WTC11 (cell line): Measurements from ENCODE around the gene SLC36A1. TPM values are rescaled to one million over a fixed set of nuclear protein-coding genes. Genes with fewer than 3 reads are reported as not detected.

Source experiments
- ATAC-seq: fragments of 200-7000 bp; cut with Tn5 transposase; 2 replicates; pipeline ENCODE4 v1.10.0; 2021; ENCODE audit warnings: mild to moderate bottlenecking, moderate library complexity
- CTCF ChIA-PET: fragments of 300-600 bp; sonication (Branson Sonifier 250); formaldehyde crosslinking; loops from one replicate; lab custom pipeline; 2021; ENCODE audit warnings: antibody characterized with exemption; lab: Charles Lee
- POLR2A ChIA-PET: fragments of 350-600 bp; sonication (Branson Sonifier 250); formaldehyde crosslinking; loops from one replicate; lab custom pipeline; 2021; ENCODE audit warnings: antibody characterized with exemption; lab: Charles Lee
- DNase-seq: peaks from one replicate; pipeline ENCODE4 v3.0.0; 2021; ENCODE audit warnings: low spot score
- H3K27ac Mint-ChIP-seq: 2 replicates; pipeline ENCODE4 v1.8.0; 2021; ENCODE audit warnings: mixed read lengths
- H3K27me3 Mint-ChIP-seq: 2 replicates; pipeline ENCODE4 v1.8.0; 2021; ENCODE audit warnings: low read depth, mild to moderate bottlenecking, moderate library complexity, mixed read lengths
- H3K36me3 Mint-ChIP-seq: 2 replicates; pipeline ENCODE4 v1.8.0; 2021; ENCODE audit warnings: mixed read lengths
- H3K4me1 Mint-ChIP-seq: 2 replicates; pipeline ENCODE4 v1.8.0; 2022; ENCODE audit warnings: mixed read lengths
- H3K4me3 Mint-ChIP-seq: 2 replicates; pipeline ENCODE4 v1.8.0; 2021; ENCODE audit warnings: mild to moderate bottlenecking, moderate library complexity, mixed read lengths
- H3K9me3 Mint-ChIP-seq: 2 replicates; pipeline ENCODE4 v1.8.0; 2021; ENCODE audit warnings: mixed read lengths
- ATF1 ChIP-seq: sonication (generic); formaldehyde crosslinking; IDR thresholded peaks from 2 replicates; pipeline ENCODE4 v1.8.1; 2023; ENCODE audit warnings: mild to moderate bottlenecking, moderate library complexity, missing genetic modification reagents
- CREB1 ChIP-seq: sonication (generic); formaldehyde crosslinking; IDR thresholded peaks from 2 replicates; pipeline ENCODE4 v1.8.0; 2023; ENCODE audit warnings: mild to moderate bottlenecking, missing genetic modification reagents
- ELF4 ChIP-seq: sonication (generic); formaldehyde crosslinking; IDR thresholded peaks from 2 replicates; pipeline ENCODE4 v1.8.1; 2022; ENCODE audit warnings: low read depth, mild to moderate bottlenecking, moderate library complexity, missing genetic modification reagents
- FOXJ3 ChIP-seq: sonication (generic); formaldehyde crosslinking; IDR thresholded peaks from 2 replicates; pipeline ENCODE4 v1.9.0; 2021; ENCODE audit warnings: missing genetic modification reagents, mild to moderate bottlenecking, borderline replicate concordance
- GRHL2 ChIP-seq: fragments of 250-450 bp; sonication (Bioruptor Pico); IDR thresholded peaks from 2 replicates; pipeline ENCODE4 v1.8.0; 2022; ENCODE audit warnings: mild to moderate bottlenecking, moderate library complexity; ENCODE audit not compliant: insufficient replicate concordance, severe bottlenecking
- HMGXB4 ChIP-seq: sonication (generic); formaldehyde crosslinking; IDR thresholded peaks from 2 replicates; pipeline ENCODE4 v1.8.1; 2023; ENCODE audit warnings: mild to moderate bottlenecking, moderate library complexity, missing genetic modification reagents
- MXD4 ChIP-seq: fragments of 250-450 bp; sonication (Bioruptor Pico); IDR thresholded peaks from 2 replicates; pipeline ENCODE4 v1.8.0; 2021; ENCODE audit warnings: mild to moderate bottlenecking, moderate library complexity, borderline replicate concordance
- NR3C1 ChIP-seq: sonication (generic); formaldehyde crosslinking; conservative IDR thresholded peaks from 2 replicates; pipeline ENCODE4 v1.8.1; 2023; ENCODE audit warnings: low read depth, mild to moderate bottlenecking, missing genetic modification reagents
- RELA ChIP-seq: sonication (generic); formaldehyde crosslinking; IDR thresholded peaks from 2 replicates; pipeline ENCODE4 v1.8.1; 2022; ENCODE audit warnings: missing genetic modification reagents, mild to moderate bottlenecking, borderline replicate concordance
- TP53 ChIP-seq: sonication (generic); formaldehyde crosslinking; IDR thresholded peaks from 2 replicates; pipeline ENCODE4 v1.8.1; 2023; ENCODE audit warnings: mild to moderate bottlenecking, missing genetic modification reagents
- ZNF396 ChIP-seq: fragments of 250-450 bp; sonication (Bioruptor Pico); IDR thresholded peaks from 2 replicates; pipeline ENCODE4 v1.8.0; 2021; ENCODE audit warnings: mild to moderate bottlenecking, moderate library complexity, borderline replicate concordance
- ZNF512 ChIP-seq: sonication (generic); formaldehyde crosslinking; IDR thresholded peaks from 2 replicates; pipeline ENCODE4 v1.8.1; 2022; ENCODE audit warnings: missing genetic modification reagents, borderline replicate concordance
- ZNF532 ChIP-seq: fragments of 250-450 bp; sonication (Bioruptor Pico); IDR thresholded peaks from 2 replicates; pipeline ENCODE4 v1.9.0; 2021; ENCODE audit warnings: mild to moderate bottlenecking, borderline replicate concordance
- total RNA-seq: library from RNA; stranded (reverse); gene quantifications from 3 replicates; pipeline ENCODE4 v1.2.3, GENCODE V29; 2021
- TF ChIP-seq, protein P1 (sequence below): sonication (generic); formaldehyde crosslinking; IDR thresholded peaks from 2 replicates; pipeline ENCODE4 v1.8.1; 2023; ENCODE audit warnings: mild to moderate bottlenecking, missing genetic modification reagents, moderate library complexity
- TF ChIP-seq, protein P2 (sequence below): sonication (generic); formaldehyde crosslinking; conservative IDR thresholded peaks from 2 replicates; pipeline ENCODE4 v1.8.1; 2022; ENCODE audit warnings: mild to moderate bottlenecking, missing genetic modification reagents

SLC36A1 gene
- total RNA-seq, 1 experiment from 2014 or later = 12.2 TPM

DNA sequence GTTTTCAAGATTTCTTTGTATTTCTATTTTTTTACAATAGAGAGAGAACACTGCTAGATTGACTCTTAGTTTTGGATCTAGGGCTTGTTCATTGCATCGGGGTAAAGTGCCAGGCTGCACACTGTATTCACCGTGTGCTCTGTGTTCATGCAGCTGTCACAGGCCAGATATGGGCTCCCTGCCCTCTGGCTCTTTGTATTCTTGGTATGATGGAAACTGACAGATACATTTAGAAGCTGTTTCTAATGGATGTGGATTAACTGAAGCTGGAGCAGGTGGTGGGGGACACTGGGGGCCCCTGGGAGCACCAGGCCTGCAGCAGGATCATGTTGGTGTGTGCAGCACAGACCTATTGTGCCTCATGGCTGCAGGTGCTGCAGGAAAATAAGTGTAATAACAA is 28.0 kb downstream of the SLC36A1 start:
- DNase-seq (no peak), ATAC-seq (no peak)
- Mint-ChIP-seq H3K36me3 (peaks cover 14% of the 10 kb centered on the region), H3K4me1 (peaks cover 2% of the 10 kb centered on the region), H3K4me3 (no peak overlapping the region), H3K9me3 (no peaks in the 10 kb centered on the region)
- CTCF ChIA-PET = interaction anchor here (1.1 to 1.4 kb wide), 3 partner anchors 11 to 183 kb away, joined by 3 to 6 read pairs (median 3); no protein-coding TSS in a partner anchor
- no peak for TF ChIP-seq ELF4 (CRISPR knock-in tag)
- TF ChIP-seq, protein P1, sequence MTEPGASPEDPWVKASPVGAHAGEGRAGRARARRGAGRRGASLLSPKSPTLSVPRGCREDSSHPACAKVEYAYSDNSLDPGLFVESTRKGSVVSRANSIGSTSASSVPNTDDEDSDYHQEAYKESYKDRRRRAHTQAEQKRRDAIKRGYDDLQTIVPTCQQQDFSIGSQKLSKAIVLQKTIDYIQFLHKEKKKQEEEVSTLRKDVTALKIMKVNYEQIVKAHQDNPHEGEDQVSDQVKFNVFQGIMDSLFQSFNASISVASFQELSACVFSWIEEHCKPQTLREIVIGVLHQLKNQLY (CRISPR knock-in tag) = no peak
- no peak for TF ChIP-seq CREB1 (CRISPR knock-in tag)
- TF ChIP-seq, protein P2, sequence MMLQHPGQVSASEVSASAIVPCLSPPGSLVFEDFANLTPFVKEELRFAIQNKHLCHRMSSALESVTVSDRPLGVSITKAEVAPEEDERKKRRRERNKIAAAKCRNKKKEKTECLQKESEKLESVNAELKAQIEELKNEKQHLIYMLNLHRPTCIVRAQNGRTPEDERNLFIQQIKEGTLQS (CRISPR knock-in tag) = no peak
- TF ChIP-seq TP53 (CRISPR knock-in tag) = no peak
- TF ChIP-seq, all 79 proteins: peak for 0
- POLR2A ChIA-PET = no interaction called here
- H3K27me3 Mint-ChIP-seq = no peaks in the 10 kb centered on the region
- no peak overlapping the region for H3K27ac Mint-ChIP-seq

GRCh38 chr5:151476016-151476415 is 28.6 kb downstream of the SLC36A1 start:
- no peaks in the 10 kb centered on the region for H3K9me3 Mint-ChIP-seq
- H3K27ac Mint-ChIP-seq = no peak overlapping the region
- no peak overlapping the region for H3K4me3 Mint-ChIP-seq
- ATAC-seq = no peak
- TF ChIP-seq MXD4 (CRISPR knock-in tag) (no peak), RELA (CRISPR knock-in tag) (no peak)
- peaks cover 14% of the 10 kb centered on the region for H3K36me3 Mint-ChIP-seq
- ChIA-PET CTCF (interaction anchor here (1.1 to 1.2 kb wide), 2 partner anchors 176 to 183 kb away, joined by 3 read pairs; no protein-coding TSS in a partner anchor), POLR2A (no interaction called here)
- H3K27me3 Mint-ChIP-seq = no peaks in the 10 kb centered on the region
- peaks cover 8% of the 10 kb centered on the region for H3K4me1 Mint-ChIP-seq
- DNase-seq = no peak

DNA sequence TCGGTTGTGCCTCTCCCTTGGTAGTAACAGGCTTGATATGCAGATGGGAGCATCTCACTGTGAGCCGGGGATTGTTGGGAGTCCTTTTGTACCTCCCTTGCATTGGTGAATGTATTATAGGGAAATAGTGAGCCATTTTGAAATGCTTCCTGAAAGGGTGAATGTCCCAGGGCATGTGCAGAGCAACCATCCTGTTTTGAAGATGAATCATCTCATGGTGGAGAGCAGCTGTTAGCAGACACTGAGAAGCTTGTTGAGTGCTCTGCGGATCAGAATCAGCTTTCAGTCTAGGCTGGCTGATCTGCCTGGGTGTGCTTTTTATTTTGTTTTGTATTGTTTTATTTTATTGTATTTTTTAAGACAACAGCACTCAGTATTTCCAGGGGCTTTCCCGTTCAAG is 29.7 kb downstream of the SLC36A1 start:
- no peak overlapping the region for H3K4me3 Mint-ChIP-seq
- DNase-seq = no peak
- POLR2A ChIA-PET = no interaction called here
- TF ChIP-seq ZNF396 = no peak
- TF ChIP-seq ATF1 (CRISPR knock-in tag) = no peak
- TF ChIP-seq ZNF532 (CRISPR knock-in tag) = no peak
- TF ChIP-seq FOXJ3 (CRISPR knock-in tag) = no peak
- no peak for TF ChIP-seq HMGXB4 (CRISPR knock-in tag)
- no peak for TF ChIP-seq NR3C1 (CRISPR knock-in tag)
- TF ChIP-seq ZNF512 (CRISPR knock-in tag) = no peak
- TF ChIP-seq GRHL2 (CRISPR knock-in tag) = no peak
- TF ChIP-seq, all 79 proteins: peak for 0
- Mint-ChIP-seq H3K4me1 (peaks cover 19% of the 10 kb centered on the region), H3K36me3 (peaks cover 14% of the 10 kb centered on the region), H3K27ac (no peak overlapping the region), H3K27me3 (no peaks in the 10 kb centered on the region), H3K9me3 (no peaks in the 10 kb centered on the region)
- ATAC-seq = no peak
- CTCF ChIA-PET = interaction anchor here (1.0 to 1.7 kb wide), 2 partner anchors 14 to 30 kb away, joined by 3 to 4 read pairs; partner anchors contain the start of gene SLC36A1
